ENCODE measurements around the gene SYTL5.

Gene SYTL5

DNA sequence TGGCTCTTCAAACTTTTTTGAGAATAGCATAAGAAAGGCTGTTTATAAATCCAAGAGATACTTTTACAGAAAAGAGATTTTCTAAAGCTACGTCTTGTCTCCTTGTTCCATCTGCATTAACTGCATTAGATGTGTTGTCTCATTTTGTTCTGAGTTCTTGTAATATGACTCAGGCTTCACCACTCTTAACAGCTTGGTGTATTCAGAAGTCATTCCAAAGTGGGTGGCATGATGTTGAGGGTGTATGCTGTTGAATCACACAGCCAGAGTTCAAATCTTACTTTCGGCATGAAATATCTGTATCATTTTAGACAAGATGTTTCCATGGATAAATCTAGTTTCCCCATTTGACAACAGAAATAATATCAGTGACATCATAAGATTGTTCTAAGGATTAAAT, 30.1 kb downstream of the SYTL5 start:
- DNase-seq: no peak

DNA sequence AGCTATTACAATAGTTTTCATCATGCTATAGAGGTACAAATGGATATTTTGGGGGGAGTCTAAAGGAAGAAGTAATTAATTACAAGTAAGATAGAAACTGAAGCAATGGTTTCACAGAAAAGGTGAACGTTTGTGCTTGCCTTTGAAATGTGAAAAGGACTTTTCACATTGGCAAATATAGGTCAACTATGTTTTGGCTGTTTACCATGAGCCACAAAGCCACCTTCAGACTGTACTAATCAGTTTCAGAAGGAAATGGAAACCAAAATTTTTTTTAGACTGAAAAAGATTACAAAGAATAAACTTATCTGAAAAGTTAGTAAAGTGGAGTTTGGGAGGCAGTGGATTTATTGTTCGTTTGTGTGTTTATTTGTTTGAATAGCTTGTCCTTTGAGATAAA, 32.1 kb downstream of the SYTL5 start:
- no peak for DNase-seq

GRCh38 chrX:38041237-38041636, 34.9 kb downstream of the SYTL5 start:
- DNase-seq: no peak

DNA sequence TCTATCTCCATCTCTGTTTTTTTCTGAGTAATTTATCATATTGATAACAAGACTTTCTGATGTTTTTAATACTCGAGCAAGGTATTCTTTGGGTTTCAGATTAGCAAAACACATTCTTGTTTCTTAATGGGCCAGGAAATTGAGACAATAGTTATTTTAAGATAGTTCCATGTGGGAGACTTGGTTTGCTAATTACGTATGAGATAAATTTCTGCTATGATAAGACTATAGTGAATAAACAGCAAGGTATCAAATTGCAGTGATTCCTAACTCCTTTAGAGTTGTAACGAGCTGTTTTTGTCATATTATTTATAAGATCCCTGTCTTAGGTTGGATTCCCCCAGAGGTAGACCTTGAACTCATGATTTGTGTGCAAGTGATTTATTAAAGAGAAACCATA, 38.3 kb downstream of the SYTL5 start:
- DNase-seq: no peak

DNA sequence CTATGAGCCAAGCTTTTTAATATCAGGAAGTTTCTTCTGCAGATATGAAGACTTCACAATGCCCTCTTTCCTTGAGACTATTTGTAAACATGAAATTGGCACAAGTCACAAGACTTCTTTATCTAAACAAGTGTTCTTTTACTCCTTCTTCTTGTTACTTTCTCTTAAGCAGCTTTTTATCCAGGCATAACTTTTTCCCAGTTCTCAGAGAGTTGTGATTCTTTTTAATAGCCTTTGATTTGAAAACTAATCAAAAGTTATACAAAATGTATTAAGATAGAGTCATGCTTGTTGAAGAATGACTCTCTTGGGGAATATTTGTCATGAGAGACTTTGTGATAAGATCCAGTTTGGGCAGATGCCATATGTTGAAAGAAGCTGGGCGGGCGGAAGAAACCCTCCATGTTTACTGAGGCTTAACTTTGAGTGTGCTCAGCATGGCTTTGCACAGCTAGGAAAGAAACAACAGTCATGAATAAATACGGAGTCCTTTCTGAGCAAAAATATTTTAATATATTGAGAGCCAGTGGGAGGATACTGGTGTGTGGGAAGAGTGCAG, 39.3 kb downstream of the SYTL5 start:
- no peak for DNase-seq

GRCh38 chrX:38048886-38049285, 42.5 kb downstream of the SYTL5 start:
- no peak for DNase-seq

DNA sequence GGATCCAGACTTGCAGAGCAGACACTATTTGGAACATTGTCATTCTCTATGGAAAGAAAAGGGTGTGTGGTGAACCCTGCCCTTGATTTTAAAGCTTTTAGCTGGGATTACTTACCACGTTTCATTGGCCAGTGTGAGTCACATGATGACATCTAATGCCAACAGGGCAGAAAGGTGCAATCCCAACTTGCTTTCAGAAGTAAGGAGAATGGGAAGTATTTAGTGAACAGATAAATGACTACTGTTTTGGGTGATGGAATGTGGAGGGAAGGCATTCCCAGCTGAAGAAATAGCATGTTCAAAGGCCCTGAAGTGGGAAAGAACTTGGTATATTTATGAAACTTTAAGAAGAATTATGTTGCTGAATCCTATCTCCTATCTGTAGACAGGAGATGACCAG, 44.5 kb downstream of the SYTL5 start:
- DNase-seq: no peak

DNA sequence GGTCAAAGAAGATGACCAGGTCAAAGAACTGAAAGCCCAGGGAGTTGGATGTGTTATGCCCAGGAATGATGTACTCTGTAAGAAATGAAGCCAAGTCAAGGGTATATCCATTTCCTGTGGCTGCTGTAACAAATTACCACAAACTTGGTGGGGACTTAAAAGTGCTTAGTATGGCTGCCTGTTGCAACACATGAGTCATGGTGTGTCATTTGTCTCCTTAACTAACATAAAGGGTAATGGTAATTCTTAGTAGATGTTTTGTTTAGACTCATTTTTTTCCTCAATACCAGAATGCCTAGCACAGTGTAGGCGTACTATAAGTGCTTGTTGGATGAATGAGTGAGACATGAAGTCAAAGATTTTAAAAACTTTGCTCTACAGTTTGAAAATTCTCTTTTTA, 45.7 kb downstream of the SYTL5 start:
- no peak for DNase-seq

DNA sequence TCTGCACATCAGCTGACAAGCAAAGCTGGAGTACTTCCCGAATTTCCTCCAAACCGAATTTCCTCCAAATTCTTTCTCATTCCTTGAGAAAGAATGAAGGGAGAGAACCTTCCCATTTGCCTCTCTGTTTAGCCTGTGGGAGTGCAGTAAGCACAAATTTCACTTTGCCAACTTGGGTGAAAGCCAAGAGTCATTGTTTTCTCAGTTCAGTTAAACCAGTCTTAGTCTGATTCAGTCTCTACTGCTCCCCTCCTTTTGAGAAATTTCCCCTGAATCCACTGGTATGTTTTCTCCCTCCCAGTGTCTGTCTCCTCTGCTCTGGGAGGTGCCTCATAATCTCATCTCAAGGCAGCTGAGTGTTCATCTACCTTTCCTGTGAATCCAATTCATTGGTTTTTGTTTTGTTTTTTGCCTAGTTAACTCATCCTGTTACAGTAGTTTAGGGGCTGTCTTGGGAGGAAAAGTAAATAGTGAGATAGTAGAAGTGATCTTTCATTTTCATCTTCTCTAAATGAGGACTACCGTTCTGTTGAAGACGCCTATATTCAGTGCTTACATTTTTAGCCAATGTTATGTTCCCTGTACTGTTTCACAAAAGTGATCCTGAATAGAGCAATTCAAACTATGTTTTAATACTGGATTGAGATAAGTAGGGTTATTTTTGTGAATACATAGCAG, 49.0 kb downstream of the SYTL5 start:
- DNase-seq: no peak

DNA sequence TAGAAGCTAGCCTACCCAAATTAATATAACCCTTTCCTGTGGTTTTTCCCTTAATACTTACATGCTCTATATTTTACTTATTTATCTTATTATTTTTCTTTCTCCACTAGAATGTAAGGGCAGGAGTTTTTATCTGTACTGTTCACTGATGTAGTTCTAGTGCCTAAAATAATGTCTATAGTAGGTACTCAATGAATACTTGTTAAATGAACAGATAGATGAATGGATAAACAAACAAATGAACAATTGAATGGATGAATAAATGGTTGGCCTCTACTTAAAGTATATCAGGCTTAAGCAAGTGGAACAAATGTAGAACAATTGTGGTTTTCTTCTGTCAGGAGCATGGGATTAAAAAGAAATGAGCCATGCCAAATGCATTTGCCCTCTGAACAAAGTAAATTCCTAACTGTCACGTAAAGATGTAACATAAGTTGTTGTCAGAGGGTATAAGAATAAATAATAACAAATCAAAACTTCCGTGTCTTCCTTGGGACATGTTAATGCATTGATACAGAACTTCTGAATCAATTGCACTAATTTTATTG, 54.1 kb downstream of the SYTL5 start:
- DNase-seq: no peak

GRCh38 chrX:38061335-38061734, 55.0 kb downstream of the SYTL5 start:
- DNase-seq: no peak

DNA sequence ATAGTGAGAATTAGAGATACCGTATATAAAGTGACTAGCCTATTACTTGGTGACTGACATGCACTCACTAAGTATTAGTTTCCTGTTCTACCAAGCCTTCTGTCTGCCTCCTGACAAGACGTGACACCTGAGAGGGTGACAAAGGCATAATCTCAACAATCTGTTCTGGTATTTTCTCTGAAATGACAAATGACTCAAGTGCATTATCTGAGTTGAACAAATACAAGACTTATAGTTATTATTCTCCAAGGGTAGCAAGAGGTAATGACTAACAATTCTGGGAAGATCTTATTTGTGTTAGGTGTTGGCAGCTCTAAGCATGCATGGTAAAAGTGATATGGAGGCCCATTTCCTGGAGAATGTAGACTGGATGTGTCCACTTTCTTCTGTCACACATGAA, 60.6 kb downstream of the SYTL5 start:
- no peak for DNase-seq

- no peak for DNase-seq
Measured at GRCh38 chrX:38069273-38069672, 62.9 kb downstream of the SYTL5 start.

DNA sequence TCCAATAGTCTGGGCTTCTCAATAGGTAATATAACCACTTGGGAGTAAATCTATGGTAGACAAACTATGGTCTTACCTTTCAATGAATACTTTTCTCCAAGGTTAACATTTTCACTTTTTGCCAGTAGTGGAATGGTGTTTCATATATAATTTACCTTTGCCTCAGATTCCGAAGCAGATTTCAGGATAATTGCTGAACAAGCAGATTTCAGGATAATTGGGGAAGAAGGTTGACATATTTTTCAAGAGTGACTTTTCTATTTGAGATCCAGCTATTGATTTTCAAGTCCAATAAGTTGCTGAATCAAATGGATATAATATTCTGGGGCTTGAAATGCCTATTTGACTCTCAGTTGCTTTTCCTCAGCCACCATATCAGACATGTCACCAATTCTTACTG, 63.6 kb downstream of the SYTL5 start:
- DNase-seq: no peak

- DNase-seq: no peak
Measured at GRCh38 chrX:38079463-38079862, 73.1 kb downstream of the SYTL5 start.

- DNase-seq: no peak
Measured at GRCh38 chrX:38080808-38081207, 74.5 kb downstream of the SYTL5 start.

- DNase-seq: no peak
Measured at GRCh38 chrX:38081909-38082308, 75.6 kb downstream of the SYTL5 start.

GRCh38 chrX:38082309-38082708, 76.0 kb downstream of the SYTL5 start:
- DNase-seq: no peak

GRCh38 chrX:38085813-38086212, 79.5 kb downstream of the SYTL5 start:
- DNase-seq: no peak

DNA sequence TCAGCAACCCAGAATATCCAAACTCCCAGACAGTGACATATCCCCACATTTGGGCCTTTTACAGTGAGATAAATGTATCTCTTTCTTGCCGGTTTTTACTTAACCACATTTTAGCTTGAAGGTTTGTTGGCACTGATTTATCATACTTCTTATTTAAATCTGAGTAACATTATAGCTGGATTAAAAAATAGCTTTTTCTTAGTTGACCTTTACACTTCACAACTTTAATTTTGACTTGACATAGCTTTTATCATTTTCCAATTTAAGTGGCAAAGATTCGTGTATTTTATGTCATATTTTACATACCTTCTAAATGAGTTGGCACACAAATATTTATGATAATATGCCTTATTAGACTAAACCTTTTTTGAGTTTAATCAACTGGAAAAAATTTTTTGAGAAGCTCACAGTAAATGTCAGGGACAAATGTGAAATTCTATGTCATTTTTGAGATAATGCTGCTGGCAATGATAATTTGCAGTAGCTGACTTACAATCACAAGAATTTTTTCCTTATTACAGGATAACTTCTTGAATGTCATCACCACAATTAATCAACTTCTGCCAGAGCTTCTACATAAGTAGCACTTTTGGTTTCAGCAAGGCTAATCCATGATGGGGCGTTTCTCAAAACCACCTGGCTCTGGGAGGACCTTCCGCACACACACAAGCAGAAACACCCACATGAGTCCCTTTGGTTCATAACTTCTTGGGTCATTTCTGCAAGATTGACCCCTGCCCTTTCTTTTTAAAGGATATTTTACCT, 80.3 kb downstream of the SYTL5 start:
- no peak for DNase-seq

DNA sequence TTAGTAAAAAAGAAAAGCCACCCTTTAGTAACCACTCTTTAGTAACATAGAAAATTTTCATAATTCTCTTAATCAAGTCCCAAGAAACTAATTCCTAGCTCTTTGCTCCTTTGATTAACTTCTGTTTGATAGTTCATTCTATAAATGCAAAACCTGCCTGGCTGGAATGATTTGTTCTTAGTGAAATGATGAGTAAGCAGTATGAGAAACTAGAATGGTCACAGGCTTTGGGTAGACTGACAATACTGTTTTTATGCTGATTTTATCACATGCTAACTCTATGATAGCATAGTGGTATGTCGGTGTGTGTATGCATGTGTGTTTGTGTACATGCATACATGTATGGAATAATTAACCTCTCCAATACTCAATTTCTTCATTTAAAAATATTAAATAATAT, 81.2 kb downstream of the SYTL5 start:
- no peak for DNase-seq

DNA sequence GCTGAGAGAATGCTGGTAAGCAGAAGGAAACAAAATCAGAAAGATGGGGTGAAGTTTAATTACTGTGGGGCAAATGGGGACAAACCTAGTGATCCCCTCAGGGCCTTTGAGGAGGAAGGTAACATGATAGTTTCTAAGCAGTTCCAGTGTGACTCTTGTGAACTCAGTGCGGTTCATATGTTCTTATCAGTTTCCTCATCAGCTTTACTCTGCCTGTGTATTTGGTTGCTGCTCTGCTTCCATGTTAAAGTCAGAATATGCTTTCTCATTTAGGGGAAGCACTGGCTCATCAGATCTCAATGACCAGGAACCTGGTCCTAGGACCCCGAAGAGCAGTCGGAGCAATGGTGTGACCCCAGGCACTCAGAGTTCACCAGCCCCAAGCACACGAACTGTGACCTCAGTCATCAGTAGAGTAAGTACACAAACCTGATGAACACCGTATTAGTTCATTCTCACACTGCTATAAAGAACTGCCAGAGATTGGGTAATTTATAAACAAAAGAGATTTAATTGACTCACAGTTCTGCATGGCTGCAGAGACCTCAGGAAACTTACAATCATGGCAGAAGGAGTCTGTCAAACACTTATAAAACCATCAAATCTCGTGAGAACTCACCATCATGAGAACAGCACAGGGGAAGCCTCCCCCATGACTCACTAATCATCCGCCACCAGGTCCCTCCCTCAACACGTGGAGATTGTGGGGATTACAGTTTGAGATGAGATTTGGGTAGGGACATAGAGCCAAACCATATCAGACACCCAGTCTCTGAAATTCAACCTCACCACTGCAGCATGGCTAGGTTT, 83.0 kb downstream of the SYTL5 start:
- no peak for DNase-seq

DNA sequence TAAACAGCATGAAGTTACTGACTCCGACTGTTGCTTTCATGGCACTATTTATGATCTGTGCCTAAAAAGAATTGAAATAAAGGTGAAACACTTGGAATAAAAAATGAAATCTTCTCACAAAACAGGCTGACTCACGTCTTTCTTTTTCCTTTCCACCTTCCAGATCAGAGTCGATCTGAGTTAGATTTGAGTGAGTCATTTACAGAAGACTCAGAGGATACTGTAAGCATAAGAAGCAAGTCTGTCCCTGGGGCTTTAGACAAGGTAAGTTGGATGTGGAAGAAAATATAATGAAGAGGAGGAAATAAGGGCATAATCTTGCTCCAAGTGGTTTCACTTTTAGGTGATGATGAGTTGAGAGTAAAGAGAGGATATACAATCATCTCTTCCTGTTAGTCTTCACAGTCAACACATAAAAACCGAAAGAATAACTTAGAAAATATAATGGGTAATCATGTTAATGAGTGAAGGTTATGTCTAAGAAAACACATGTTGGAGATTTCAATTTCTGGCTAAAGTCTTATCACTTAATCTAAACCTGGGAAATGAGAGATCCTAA, 89.7 kb downstream of the SYTL5 start:
- DNase-seq: no peak

All from NCI-H187 treated with DMSO at 0.1 percent for 48 hours (cell line).